ENCODE measurements around the gene IGFBP3.
A peak's percentile ranks its signal among the peaks of the same experiment; 100 is the strongest.

Gene IGFBP3

GRCh38 chr7:45921699-45922519 is 837 bp upstream of the IGFBP3 start:
- no peak for DNase-seq

GRCh38 chr7:45921381-45921698 is 268 bp upstream of the IGFBP3 start:
- DNase-seq = no peak

- no peak for DNase-seq
These were observed 1.0 kb downstream of the IGFBP3 start for GRCh38 chr7:45919993-45920459.

GRCh38 chr7:45919231-45919784 is 1.8 kb downstream of the IGFBP3 start:
- DNase-seq = no peak

- no peak for DNase-seq
These were observed 2.5 kb downstream of the IGFBP3 start for GRCh38 chr7:45918556-45918955.

- peak; percentile 69 for DNase-seq
These were observed 3.4 kb downstream of the IGFBP3 start for GRCh38 chr7:45917658-45918057.

GRCh38 chr7:45917064-45917463 is 4.0 kb downstream of the IGFBP3 start:
- no peak for DNase-seq

- DNase-seq = no peak
These were observed 5.5 kb downstream of the IGFBP3 start for GRCh38 chr7:45915606-45916005.

- no peak for DNase-seq
These were observed 6.2 kb downstream of the IGFBP3 start for GRCh38 chr7:45914911-45915310.

- no peak for DNase-seq
These were observed 8.1 kb downstream of the IGFBP3 start for GRCh38 chr7:45912972-45913371.

- DNase-seq = no peak
These were observed 9.8 kb downstream of the IGFBP3 start for GRCh38 chr7:45911311-45911710.

- no peak for DNase-seq
These were observed 10.2 kb downstream of the IGFBP3 start for GRCh38 chr7:45910855-45911254.

- no peak for DNase-seq
These were observed 11.5 kb downstream of the IGFBP3 start for GRCh38 chr7:45909561-45909960.

GRCh38 chr7:45902820-45903219 is 18.3 kb downstream of the IGFBP3 start:
- DNase-seq = no peak

GRCh38 chr7:45901566-45901965 is 19.5 kb downstream of the IGFBP3 start:
- no peak for DNase-seq

GRCh38 chr7:45898222-45898621 is 22.9 kb downstream of the IGFBP3 start:
- DNase-seq = no peak

GRCh38 chr7:45897042-45897690 is 23.9 kb downstream of the IGFBP3 start:
- DNase-seq = no peak

GRCh38 chr7:45894665-45895062 is 26.4 kb downstream of the IGFBP3 start:
- no peak for DNase-seq

- no peak for DNase-seq
These were observed 26.9 kb downstream of the IGFBP3 start for GRCh38 chr7:45893996-45894664.

GRCh38 chr7:45893374-45893995 is 27.6 kb downstream of the IGFBP3 start:
- no peak for DNase-seq

- DNase-seq = no peak
These were observed 28.6 kb downstream of the IGFBP3 start for GRCh38 chr7:45892407-45893035.
